Measurements from ENCODE around the gene SIM1.

Gene SIM1

GRCh38 chr6:100346828-100347227 lies 117.9 kb downstream of the SIM1 start:
- no peak for DNase-seq

- no peak for DNase-seq
Measured at GRCh38 chr6:100346203-100346602, 118.5 kb downstream of the SIM1 start.

- DNase-seq, result no peak
Measured at GRCh38 chr6:100344761-100345160, 120.0 kb downstream of the SIM1 start.

- no peak for DNase-seq
Measured at GRCh38 chr6:100344321-100344720, 120.4 kb downstream of the SIM1 start.

- no peak for DNase-seq
Measured at GRCh38 chr6:100343316-100344077, 121.2 kb downstream of the SIM1 start.

- no peak for DNase-seq
Measured at GRCh38 chr6:100342830-100343229, 121.9 kb downstream of the SIM1 start.

GRCh38 chr6:100339574-100340255 lies 125.0 kb downstream of the SIM1 start:
- no peak for DNase-seq

- no peak for DNase-seq
Measured at GRCh38 chr6:100338090-100338489, 126.6 kb downstream of the SIM1 start.

GRCh38 chr6:100336876-100337275 lies 127.8 kb downstream of the SIM1 start:
- DNase-seq, result no peak

GRCh38 chr6:100335991-100336390 lies 128.7 kb downstream of the SIM1 start:
- DNase-seq, result no peak

Measured in NCI-H1092 (cell line).